ENCODE measurements around the gene RAP1A.

GRCh38 chr1:111762332-111762731 lies 142.7 kb downstream of the RAP1A start:
- TF ChIP-seq CTCF (IDR thresholded peaks at IDR 0.05) (no peak), EP300 (IDR thresholded peaks at IDR 0.05) (no peak), POLR2A (IDR thresholded peaks at IDR 0.05; ENCODE audit: low read depth) (no peak)

Data from esophagus muscularis mucosa (tissue), 4 donors.